Activated CD8-positive, alpha-beta memory T cell treated with anti-CD3 and anti-CD28 coated beads for 48 hours (primary cell): ENCODE measurements around the gene PAFAH1B1.
"Not testable (repeated sequence)": the region's sequence is repeated elsewhere in the genome, so short reads cannot be mapped to it uniquely, and the experiment has no call there.

Experiments used
- DNase-seq, 3 experiments: peaks; one replicate each; pipeline ENCODE4 v3.0.0-alpha.2; 2020; ENCODE audit warnings: low read depth in 2 of 3, low spot score in 2 of 3

PAFAH1B1 gene

GRCh38 chr17:2688351-2689342 lies 95.2 kb downstream of the PAFAH1B1 start:
- no peak for DNase-seq

GRCh38 chr17:2689411-2690164 lies 96.1 kb downstream of the PAFAH1B1 start:
- no peak for DNase-seq

DNA sequence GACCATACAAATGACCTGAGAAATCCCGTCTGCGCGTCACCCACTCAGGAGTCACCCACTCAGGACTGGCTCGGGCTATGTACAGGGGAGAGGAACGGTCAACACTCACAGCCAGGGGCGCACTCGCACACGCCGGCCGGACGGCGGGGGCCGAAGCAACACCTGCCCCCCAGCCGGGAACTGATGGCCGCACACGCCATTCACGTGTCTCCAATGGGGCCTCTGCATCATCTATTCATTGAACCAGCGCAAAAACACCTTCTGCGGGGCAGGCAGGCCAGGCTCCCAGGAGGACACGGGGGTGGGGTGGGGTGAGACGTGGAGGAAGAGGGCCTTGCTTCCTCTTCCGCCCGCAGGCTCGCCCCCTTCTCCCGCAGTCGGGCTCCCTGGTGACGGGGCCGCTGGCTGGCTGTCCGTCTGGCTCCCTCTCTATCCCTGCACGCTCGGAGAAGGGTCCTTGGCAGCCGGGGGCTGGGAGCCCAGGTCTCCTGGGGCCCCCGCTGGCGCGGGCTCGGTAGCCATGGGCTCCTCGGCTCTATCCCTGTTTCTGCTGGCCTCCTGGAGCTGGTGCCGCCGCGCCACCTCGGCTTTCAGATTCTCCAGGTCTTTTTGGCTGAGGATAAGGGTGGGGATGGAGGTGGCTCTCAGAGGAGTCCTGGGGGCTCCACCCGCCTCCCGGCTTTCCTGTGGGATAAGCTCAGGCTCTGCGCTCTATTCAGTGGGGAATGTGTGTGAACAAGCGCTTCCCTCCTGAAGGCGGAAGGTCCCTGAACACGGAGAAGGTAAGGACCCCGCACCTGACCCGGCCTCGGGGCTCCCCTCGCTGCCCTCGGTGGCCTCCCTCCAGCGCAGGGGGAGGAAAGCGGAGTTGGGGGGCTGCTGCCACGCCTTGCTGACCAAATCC lies 97.0 kb downstream of the PAFAH1B1 start:
- no peak for DNase-seq

GRCh38 chr17:2691069-2691871 lies 97.8 kb downstream of the PAFAH1B1 start:
- no peak for DNase-seq

DNA sequence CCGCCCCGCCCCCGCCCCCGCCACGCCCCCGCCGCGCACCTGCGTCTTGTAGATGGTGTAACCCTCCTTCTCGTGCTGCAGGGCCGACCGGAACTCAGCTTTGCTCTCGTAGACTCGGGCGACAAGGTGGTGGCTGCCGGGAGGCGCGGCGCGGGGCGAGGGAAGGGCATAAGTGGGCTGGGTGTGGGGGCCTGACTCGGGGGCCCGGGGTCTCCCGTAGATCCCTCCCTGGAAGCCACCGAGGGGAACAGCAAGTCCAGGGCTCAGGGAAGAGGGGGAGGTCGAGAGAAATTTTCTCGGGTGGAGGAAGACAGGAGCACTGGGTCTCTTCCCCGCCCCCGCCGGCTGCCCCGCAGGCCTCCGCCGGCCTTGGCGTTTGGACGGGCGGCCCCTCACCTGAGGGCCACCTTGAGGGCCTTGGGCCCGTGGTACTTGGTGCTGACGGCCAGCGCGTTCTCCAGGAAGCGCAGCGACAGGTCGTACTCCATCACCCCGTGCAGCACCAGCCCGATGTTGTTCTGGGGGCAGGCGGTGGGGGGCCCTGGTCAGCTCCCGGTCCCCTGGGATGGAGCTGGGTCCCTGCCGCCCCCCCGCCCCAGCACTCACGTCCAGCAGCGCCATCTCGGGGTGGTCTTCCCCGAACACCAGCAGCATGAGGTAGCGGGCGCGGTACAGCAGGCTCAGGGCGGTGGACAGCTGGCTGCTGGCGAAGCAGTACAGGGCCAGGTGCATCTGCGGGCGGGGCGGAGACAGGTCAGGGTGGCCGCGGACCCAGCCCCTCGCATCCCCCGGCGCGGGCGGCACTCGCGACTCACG lies 98.7 kb downstream of the PAFAH1B1 start:
- DNase-seq: no peak

DNA sequence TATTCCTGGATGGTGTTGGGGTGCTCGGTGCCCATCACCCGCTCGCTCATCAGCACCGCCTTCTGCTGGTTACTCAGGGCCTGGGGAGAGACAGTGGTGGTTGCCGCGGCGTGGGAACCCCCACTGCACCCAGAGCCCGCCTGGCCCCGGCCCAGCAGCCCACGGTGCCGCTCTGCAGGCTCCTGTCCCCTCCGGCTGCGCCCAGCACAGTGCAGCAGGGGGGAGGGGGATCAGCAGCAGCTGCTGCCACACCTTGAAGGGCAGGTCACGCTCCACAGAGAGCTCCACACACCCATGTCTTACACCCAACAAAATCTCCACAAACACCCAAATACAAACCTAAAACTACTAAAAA lies 99.3 kb downstream of the PAFAH1B1 start:
- DNase-seq: no peak

DNA sequence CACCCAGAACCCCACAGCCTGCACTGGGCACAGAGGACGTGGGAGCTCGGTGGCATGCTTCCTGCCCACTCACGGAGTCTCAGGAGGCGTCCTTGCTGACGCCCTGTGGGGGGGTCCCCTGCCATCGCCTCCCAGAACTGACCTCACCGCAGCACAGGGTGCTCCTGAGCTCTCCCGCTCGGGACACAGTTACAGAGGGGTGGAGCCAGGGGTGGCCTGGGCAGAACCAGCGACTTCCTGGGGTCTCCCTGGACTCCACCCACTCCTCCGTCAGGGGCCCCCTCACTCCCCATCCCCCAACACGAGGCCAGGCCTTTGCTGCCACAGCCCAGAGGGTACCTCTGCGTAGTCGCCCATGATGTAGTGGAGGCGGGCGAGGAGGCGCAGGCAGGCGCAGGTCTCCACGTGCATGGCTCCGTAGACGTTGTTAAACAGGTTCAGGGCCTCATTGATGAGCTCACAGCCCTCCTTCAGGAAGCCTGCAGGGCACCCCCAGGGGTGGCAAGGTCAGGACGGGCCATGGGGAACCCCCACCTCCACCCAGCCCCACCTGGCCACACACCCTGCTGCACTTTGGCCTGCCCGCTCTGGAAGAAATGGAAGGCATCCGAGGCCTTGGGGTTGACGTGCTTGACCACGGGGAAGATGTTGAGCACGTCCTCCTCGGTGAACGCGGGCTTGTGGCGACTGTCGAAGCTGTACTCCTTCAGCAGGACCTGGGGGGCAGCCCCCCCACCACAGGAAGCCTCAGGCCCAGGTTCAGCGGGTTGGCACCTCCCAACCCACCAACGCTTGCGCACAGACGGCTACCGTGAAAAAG lies 100.3 kb downstream of the PAFAH1B1 start:
- DNase-seq: no peak

DNA sequence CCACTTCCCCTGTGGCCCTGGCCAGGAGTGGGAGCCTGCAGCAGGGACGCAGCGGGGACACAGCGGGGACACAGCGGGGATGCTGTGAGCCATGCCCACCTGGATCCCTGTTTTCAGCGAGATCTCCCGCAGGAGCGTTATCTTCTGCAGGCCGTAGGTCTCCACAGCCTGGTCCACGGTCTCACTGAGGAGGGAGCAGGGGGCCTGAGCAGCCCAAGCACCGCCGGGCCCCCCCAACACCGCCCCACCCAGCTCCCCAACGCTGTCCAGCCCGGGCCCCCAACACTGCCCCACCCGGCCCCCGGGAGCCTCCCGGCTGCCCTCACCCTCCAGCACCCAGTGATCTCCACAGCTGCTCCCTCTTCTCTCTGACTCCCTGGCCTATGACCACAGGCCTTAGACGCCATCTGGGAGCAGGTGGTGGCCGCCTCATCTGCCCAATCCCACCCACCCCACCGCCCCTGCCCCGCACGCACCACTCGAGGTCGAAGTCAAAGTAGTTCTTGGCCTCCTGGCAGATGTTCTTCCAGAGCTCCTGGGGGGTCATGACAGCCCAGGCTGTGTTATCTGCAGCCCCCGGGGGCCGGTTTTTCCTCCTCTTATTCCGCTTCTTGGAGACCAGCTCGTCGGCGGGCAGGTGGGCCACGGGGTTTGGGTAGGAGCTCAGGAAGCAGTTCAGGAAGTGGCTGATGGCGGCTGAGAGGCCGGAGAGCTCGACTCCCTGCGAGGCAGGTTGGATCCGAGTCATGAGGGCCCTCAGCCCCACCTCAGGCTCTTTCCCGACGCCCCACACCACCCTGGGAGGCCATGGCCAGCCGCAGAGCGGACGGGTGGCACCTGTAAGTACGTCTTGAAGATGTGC lies 101.2 kb downstream of the PAFAH1B1 start:
- DNase-seq: no peak

- no peak for DNase-seq
These were observed 101.9 kb downstream of the PAFAH1B1 start for GRCh38 chr17:2695243-2695960.

GRCh38 chr17:2695961-2696760 lies 102.7 kb downstream of the PAFAH1B1 start:
- no peak for DNase-seq

DNA sequence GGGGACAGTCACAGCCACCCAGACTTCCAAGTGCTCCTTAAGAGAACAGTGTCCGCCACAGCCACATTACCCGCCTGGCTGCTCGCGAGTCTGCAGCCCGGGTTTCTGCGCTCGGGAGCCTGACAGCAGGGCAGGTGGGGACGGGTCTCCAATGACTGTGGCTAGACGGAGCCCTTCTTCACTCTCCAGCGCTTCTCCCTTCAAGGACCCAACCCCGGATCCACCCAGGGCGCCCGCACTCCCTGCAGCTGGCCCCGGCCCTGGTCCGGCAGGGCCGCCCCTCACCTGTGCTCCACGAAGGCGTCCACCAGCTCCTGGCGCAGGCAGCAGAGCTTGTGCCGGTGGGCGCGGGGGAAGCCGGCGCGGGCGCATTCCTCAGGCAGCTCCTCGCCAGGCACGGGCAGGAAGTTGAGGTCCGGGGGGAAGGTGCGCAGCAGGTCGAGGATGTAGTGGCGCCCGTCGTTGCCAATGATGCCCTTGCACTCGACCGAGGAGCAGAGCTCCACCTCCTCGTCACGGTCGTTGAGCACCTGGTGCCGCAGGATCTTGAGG lies 104.2 kb downstream of the PAFAH1B1 start:
- DNase-seq: no peak

DNA sequence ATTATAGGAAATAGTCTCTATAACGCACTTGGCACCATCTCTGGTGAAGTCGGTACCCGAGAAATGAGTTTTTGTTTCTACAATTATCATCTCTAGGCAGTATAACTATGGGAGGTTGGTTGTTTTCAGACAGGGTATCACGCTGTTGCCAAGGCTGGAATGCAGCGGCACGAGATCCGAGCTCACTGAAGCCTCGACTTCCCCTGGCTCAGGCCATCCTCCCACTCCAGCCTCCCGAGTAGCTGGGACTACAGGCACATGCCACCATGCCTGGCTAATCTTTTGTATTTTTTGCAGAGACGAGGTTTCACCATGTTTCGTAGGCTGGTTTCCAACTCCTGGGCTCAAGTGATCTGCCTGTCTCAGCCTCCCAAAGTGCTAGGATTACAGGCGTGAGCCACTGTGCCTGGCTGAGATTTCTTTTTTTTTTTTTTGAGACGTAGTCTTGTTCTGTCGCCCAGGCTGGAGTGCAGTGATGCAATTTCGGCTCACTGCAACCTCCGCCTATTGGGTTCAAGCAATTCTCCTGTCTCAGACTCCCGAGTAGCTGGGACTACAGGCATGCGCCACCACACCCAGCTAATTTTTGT lies 105.9 kb downstream of the PAFAH1B1 start:
- DNase-seq: not testable (repeated sequence)

DNA sequence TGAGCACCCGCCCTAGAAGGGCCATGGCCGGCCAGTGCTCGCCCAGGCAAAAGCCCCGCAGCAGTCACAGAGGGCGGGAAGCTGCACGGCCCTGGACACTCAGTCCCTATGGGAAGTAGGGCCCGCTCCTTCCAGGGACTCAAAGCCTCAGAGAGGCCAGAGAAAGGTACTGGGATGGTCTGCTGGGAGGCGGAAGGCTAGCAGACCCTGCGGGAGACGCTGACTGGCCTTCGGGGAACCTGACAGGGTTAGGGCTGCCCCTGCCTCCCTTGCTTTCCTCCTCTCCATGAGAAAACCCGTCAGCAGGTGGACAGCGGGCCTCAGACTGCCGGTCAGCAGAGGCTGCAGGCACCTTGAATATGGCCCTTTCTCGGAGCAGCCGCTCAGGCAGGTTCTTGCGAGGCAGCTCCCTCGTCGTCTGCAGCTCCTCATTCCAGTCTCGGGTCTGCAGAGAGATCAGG lies 106.6 kb downstream of the PAFAH1B1 start:
- no peak for DNase-seq

DNA sequence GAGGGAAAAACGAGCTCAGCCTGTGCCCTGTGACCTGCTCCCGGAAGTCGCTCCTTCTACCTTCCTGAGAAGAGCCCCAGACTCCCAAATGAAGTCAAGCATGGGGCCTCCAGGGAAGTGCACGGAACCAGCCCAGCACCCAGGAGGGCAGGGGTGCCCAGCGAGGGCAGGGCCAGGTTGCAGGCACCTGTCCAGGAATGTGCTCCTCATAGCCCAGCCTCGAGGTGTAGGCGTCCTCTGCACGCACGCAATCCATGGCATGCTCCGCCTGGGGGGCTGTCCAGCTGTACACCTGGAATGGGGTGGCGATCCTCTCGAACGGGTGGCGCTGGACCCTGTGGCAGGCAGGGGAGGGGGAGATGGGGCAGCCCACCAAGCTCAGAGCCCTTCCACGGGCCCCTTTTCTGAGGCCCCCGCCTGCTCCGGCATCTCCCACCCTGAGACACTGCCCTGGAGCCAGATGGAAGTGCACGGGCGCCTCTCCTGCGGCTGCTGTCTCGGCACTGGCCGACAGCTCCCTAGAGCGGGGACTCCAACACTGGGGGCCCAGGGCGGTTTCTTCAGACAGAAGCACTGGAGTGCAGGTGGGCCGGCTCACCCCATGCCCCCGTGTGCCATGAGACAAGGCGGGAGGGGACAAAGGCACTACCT lies 107.2 kb downstream of the PAFAH1B1 start:
- DNase-seq: no peak
